IPS-20b (cell line): ENCODE results near the gene MLEC.
"Not testable (repeated sequence)": the region's sequence is repeated elsewhere in the genome, so short reads cannot be mapped to it uniquely, and the experiment has no call there.

Experiments
- H3K27ac ChIP-seq: one replicate; pipeline ENCODE4 v1.5.1; 2013; ENCODE audit warnings: low read length
- H3K27me3 ChIP-seq: 2 replicates; pipeline ENCODE4 v1.6.1; 2013; ENCODE audit warnings: mild to moderate bottlenecking, low read length, inconsistent platforms; ENCODE audit not compliant: insufficient read depth
- H3K36me3 ChIP-seq: 2 replicates; pipeline ENCODE4 v1.6.1; 2013; ENCODE audit warnings: low read depth, mild to moderate bottlenecking, inconsistent platforms, low read length, moderate library complexity; ENCODE audit not compliant: insufficient read depth
- H3K4me1 ChIP-seq: 2 replicates; pipeline ENCODE4 v1.6.1; 2013; ENCODE audit warnings: mild to moderate bottlenecking, control low read depth, inconsistent platforms, low read length, moderate library complexity; ENCODE audit not compliant: insufficient read depth
- H3K4me3 ChIP-seq: 2 replicates; pipeline ENCODE4 v1.5.1; 2013; ENCODE audit warnings: mild to moderate bottlenecking, low read length, inconsistent platforms
- H3K9ac ChIP-seq: 2 replicates; pipeline ENCODE4 v1.6.1; 2013; ENCODE audit warnings: low read depth, mild to moderate bottlenecking, inconsistent platforms, low read length, moderate library complexity
- H3K9me3 ChIP-seq: 2 replicates; pipeline ENCODE4 v1.6.1; 2013; ENCODE audit warnings: mild to moderate bottlenecking, low read depth, low read length, inconsistent platforms; ENCODE audit not compliant: insufficient read depth

The MLEC gene

GRCh38 chr12:120725659-120726509, 38.9 kb downstream of the MLEC start, which contains the start of gene ACADS:
Gene ACADS, plus strand, starts transcription at chr12:120725826. Its CDS starts 60 bp downstream, at chr12:120725886.
- H3K27ac ChIP-seq: no peak within 1 kb of the TSS
- H3K9ac ChIP-seq: peak within 1 kb of the TSS; percentile 78; the same call in 1 of the 2 replicates
- peaks cover 45% of the 10 kb centered on the region for H3K36me3 ChIP-seq
- H3K4me3 ChIP-seq: peak within 1 kb of the TSS; percentile 81
- H3K4me1 ChIP-seq: no peaks in the 10 kb centered on the region
- H3K9me3 ChIP-seq: no peaks in the 10 kb centered on the region
- H3K27me3 ChIP-seq: peaks cover 11% of the 10 kb centered on the region; the same call in 1 of the 2 replicates

- Histone ChIP-seq H3K4me3 (peak overlapping the region; percentile 81; the same call in 1 of the 2 replicates), H3K9me3 (no peaks in the 10 kb centered on the region), H3K27me3 (peaks cover 11% of the 10 kb centered on the region; the same call in 1 of the 2 replicates), H3K4me1 (no peaks in the 10 kb centered on the region), H3K27ac (no peak overlapping the region), H3K9ac (0 out of 2 replicates have a peak overlapping the region, but pooled peaks have one; percentile 78), H3K36me3 (peaks cover 40% of the 10 kb centered on the region)
These were observed 39.5 kb downstream of the MLEC start for GRCh38 chr12:120726510-120726793.

- H3K36me3 ChIP-seq: peaks cover 34% of the 10 kb centered on the region
- H3K4me1 ChIP-seq: no peaks in the 10 kb centered on the region
- no peaks in the 10 kb centered on the region for H3K9me3 ChIP-seq
- H3K4me3 ChIP-seq: no peak overlapping the region
- H3K27me3 ChIP-seq: peaks cover 11% of the 10 kb centered on the region; the same call in 1 of the 2 replicates
- H3K27ac ChIP-seq: no peak overlapping the region
- H3K9ac ChIP-seq: no peak overlapping the region
These were observed 40.0 kb downstream of the MLEC start for GRCh38 chr12:120726961-120727360.

DNA sequence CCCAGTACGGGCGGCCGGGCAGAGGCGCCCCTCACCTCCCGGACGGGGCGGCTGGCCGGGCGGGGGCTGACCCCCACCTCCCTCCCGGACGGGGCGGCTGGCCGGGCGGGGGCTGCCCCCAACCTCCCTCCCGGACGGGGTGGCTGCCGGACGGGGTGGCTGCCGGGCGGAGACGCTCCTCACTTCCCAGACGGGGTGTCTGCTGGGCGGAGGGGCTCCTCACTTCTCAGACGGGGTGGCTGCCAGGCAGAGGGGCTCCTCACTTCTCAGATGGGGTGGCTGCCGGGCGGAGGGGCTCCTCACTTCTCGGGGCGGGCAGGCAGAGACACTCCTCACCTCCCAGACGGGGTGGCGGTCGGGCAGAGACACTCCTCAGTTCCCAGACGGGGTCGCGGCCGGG, 45.2 kb downstream of the MLEC start:
- not testable (repeated sequence) for H3K4me3 ChIP-seq, H3K36me3 ChIP-seq, H3K27me3 ChIP-seq, H3K9ac ChIP-seq, H3K4me1 ChIP-seq, H3K27ac ChIP-seq, H3K9me3 ChIP-seq

GRCh38 chr12:120733574-120733973, 46.6 kb downstream of the MLEC start:
- H3K9me3 ChIP-seq: no peaks in the 10 kb centered on the region
- no peak overlapping the region for H3K9ac ChIP-seq
- no peak overlapping the region for H3K27ac ChIP-seq
- H3K27me3 ChIP-seq: no peaks in the 10 kb centered on the region
- no peaks in the 10 kb centered on the region for H3K4me1 ChIP-seq
- H3K4me3 ChIP-seq: no peak overlapping the region
- H3K36me3 ChIP-seq: 0 out of 2 replicates have a peak, but pooled peaks cover 7% of the 10 kb centered on the region

- Histone ChIP-seq H3K9me3 (no peaks in the 10 kb centered on the region), H3K27me3 (no peaks in the 10 kb centered on the region), H3K4me3 (no peak overlapping the region), H3K4me1 (no peaks in the 10 kb centered on the region), H3K27ac (no peak overlapping the region), H3K9ac (no peak overlapping the region), H3K36me3 (0 out of 2 replicates have a peak, but pooled peaks cover 7% of the 10 kb centered on the region)
These were observed 47.3 kb downstream of the MLEC start for GRCh38 chr12:120734210-120734609.

DNA sequence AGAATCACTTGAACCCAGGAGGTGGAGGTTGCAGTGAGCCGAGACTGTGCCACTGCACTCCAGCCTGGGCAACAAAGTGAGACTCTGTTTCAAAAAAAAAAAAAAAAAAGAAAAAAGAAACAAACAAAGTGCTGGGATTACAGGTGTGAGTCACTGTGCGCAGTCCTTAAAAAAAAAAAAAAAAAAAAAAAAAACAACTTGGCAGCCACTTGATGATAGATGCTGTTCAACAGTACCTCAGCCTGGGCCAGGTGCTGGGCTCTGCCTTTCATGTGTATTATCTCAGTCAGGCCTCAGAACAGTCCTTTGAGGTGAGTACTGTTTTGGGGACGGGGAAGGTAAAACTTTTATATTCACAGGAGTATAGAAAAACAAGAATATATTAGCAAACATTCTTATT, 48.2 kb downstream of the MLEC start:
- H3K4me1 ChIP-seq: no peaks in the 10 kb centered on the region
- H3K4me3 ChIP-seq: no peak overlapping the region
- H3K27ac ChIP-seq: no peak overlapping the region
- no peaks in the 10 kb centered on the region for H3K27me3 ChIP-seq
- H3K36me3 ChIP-seq: 0 out of 2 replicates have a peak, but pooled peaks cover 6% of the 10 kb centered on the region
- no peak overlapping the region for H3K9ac ChIP-seq
- no peaks in the 10 kb centered on the region for H3K9me3 ChIP-seq

GRCh38 chr12:120736404-120737331, 49.7 kb downstream of the MLEC start:
- Histone ChIP-seq H3K4me3 (no peak overlapping the region), H3K9me3 (no peaks in the 10 kb centered on the region), H3K36me3 (no peaks in the 10 kb centered on the region), H3K9ac (no peak overlapping the region), H3K4me1 (no peaks in the 10 kb centered on the region), H3K27ac (no peak overlapping the region), H3K27me3 (no peaks in the 10 kb centered on the region)

GRCh38 chr12:120737557-120738251, 50.8 kb downstream of the MLEC start:
- Histone ChIP-seq H3K27ac (no peak overlapping the region), H3K27me3 (no peaks in the 10 kb centered on the region), H3K4me1 (no peaks in the 10 kb centered on the region), H3K4me3 (no peak overlapping the region), H3K9ac (no peak overlapping the region), H3K36me3 (no peaks in the 10 kb centered on the region), H3K9me3 (no peaks in the 10 kb centered on the region)

DNA sequence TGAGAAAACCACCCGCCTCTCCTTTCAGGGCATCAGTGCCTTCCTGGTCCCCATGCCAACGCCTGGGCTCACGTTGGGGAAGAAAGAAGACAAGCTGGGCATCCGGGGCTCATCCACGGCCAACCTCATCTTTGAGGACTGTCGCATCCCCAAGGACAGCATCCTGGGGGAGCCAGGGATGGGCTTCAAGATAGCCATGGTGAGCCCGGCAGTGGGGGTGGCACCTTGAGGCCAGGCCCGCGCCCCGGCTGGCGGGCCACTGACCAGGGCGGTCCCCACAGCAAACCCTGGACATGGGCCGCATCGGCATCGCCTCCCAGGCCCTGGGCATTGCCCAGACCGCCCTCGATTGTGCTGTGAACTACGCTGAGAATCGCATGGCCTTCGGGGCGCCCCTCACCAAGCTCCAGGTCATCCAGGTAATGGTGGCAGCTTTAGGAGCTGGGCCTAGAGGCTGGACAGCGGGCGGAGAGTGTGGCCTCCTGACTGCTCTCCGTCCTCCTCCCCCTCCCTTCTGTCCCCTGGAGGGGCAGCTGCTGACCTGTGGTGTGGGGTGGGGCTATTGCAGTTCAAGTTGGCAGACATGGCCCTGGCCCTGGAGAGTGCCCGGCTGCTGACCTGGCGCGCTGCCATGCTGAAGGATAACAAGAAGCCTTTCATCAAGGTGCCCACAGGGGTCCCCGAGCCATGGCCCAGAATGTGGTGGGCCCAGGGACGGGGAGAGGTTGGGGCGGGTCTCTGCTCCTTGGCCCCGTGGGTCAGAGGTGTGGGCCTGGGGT, 51.5 kb downstream of the MLEC start:
- Histone ChIP-seq H3K9ac (no peak overlapping the region), H3K9me3 (no peaks in the 10 kb centered on the region), H3K36me3 (no peaks in the 10 kb centered on the region), H3K27ac (no peak overlapping the region), H3K4me3 (no peak overlapping the region), H3K4me1 (no peaks in the 10 kb centered on the region), H3K27me3 (no peaks in the 10 kb centered on the region)
